Mesendoderm (in vitro differentiated cells): ENCODE measurements around the gene RERE.

Experiments
- DNase-seq: peaks from one replicate; pipeline ENCODE4 v3.0.0; 2013
- H2AK5ac ChIP-seq: 2 replicates; pipeline ENCODE4 v1.6.1; 2013; ENCODE audit warnings: low read length, inconsistent platforms
- H2BK120ac ChIP-seq: 2 replicates; pipeline ENCODE4 v1.6.1; 2013; ENCODE audit warnings: low read depth, mild to moderate bottlenecking, low read length, moderate library complexity, mixed read lengths
- H2BK15ac ChIP-seq: replicated peaks from 2 replicates; pipeline ENCODE4 v1.6.1; 2013; ENCODE audit warnings: low read depth, mild to moderate bottlenecking, moderate library complexity
- H2BK5ac ChIP-seq: 2 replicates; pipeline ENCODE4 v1.6.1; 2013; ENCODE audit warnings: low read length, inconsistent platforms
- H3K18ac ChIP-seq: 2 replicates; pipeline ENCODE4 v1.6.1; 2013; ENCODE audit warnings: mild to moderate bottlenecking, low read length, mixed read lengths
- H3K23ac ChIP-seq: one replicate; pipeline ENCODE4 v1.6.1; 2013; ENCODE audit warnings: low read length
- H3K27ac ChIP-seq: 2 replicates; pipeline ENCODE4 v1.5.1; 2013; ENCODE audit warnings: low read depth, mild to moderate bottlenecking, inconsistent platforms, low read length, moderate library complexity
- H3K27me3 ChIP-seq: 2 replicates; pipeline ENCODE4 v1.6.1; 2013; ENCODE audit warnings: low read length, control low read depth, mild to moderate bottlenecking, inconsistent platforms; ENCODE audit not compliant: insufficient read depth, poor library complexity
- H3K36me3 ChIP-seq: 2 replicates; pipeline ENCODE4 v1.6.1; 2013; ENCODE audit warnings: low read length, inconsistent platforms; ENCODE audit not compliant: control insufficient read depth, insufficient read depth
- H3K4ac ChIP-seq: one replicate; pipeline ENCODE4 v1.6.1; 2013; ENCODE audit warnings: low read depth, mild to moderate bottlenecking, low read length, moderate library complexity
- H3K4me1 ChIP-seq: 2 replicates; pipeline ENCODE4 v1.6.1; 2013; ENCODE audit warnings: low read depth, low read length, inconsistent platforms; ENCODE audit not compliant: control insufficient read depth
- H3K4me2 ChIP-seq: 2 replicates; pipeline ENCODE4 v1.6.1; 2013; ENCODE audit warnings: low read length
- H3K4me3 ChIP-seq: 2 replicates; pipeline ENCODE4 v1.5.1; 2013; ENCODE audit warnings: mild to moderate bottlenecking, low read length
- H3K56ac ChIP-seq: one replicate; pipeline ENCODE4 v1.6.1; 2013; ENCODE audit warnings: low read length
- H3K79me1 ChIP-seq: 2 replicates; pipeline ENCODE4 v1.6.1; 2013; ENCODE audit warnings: low read length, inconsistent platforms
- H3K79me2 ChIP-seq: 2 replicates; pipeline ENCODE4 v1.6.1; 2013; ENCODE audit warnings: mild to moderate bottlenecking, low read length; ENCODE audit not compliant: control insufficient read depth, insufficient read depth
- H3K9ac ChIP-seq: 2 replicates; pipeline ENCODE4 v1.6.1; 2013; ENCODE audit warnings: low read length, inconsistent platforms
- H4K5ac ChIP-seq: one replicate; pipeline ENCODE4 v1.6.1; 2013; ENCODE audit warnings: low read length
- H4K8ac ChIP-seq: one replicate; pipeline ENCODE4 v1.6.1; 2013; ENCODE audit warnings: low read depth, mild to moderate bottlenecking, control low read depth, low read length, moderate library complexity
- WGBS: extraction: QIAGEN DNeasy Blood & Tissue Kit; methylation state at CpG from one replicate; pipeline ENCODE4 v1.1.7; 2013; ENCODE audit warnings: low lambda C conversion rate, missing lambda C conversion rate; ENCODE audit not compliant: insufficient coverage; ENCODE audit errors: extremely low coverage; 5-methylcytosine and 5-hydroxymethylcytosine counted together

The RERE gene

GRCh38 chr1:8560035-8560434 lies 257.4 kb downstream of the RERE start:
- peaks cover 6% of the 10 kb centered on the region for H3K4me1 ChIP-seq
- no peak overlapping the region for H3K4me2 ChIP-seq
- H3K56ac ChIP-seq: no peak overlapping the region
- H2BK15ac ChIP-seq: no peak overlapping the region
- H3K79me1 ChIP-seq: peaks cover 5% of the 10 kb centered on the region
- H3K9ac ChIP-seq: no peak overlapping the region
- no peak overlapping the region for H3K23ac ChIP-seq
- H3K18ac ChIP-seq: no peak overlapping the region
- H3K27ac ChIP-seq: no peak overlapping the region
- no peaks in the 10 kb centered on the region for H3K27me3 ChIP-seq
- no peak overlapping the region for H2BK120ac ChIP-seq
- no peak for DNase-seq
- H4K8ac ChIP-seq: no peak overlapping the region
- no peak overlapping the region for H4K5ac ChIP-seq
- WGBS: no CpG with 5 or more reads among the region's 4 CpGs
- H3K79me2 ChIP-seq: peaks cover 9% of the 10 kb centered on the region
- no peak overlapping the region for H3K4ac ChIP-seq
- H2AK5ac ChIP-seq: no peak overlapping the region
- H3K4me3 ChIP-seq: no peak overlapping the region
- no peak overlapping the region for H2BK5ac ChIP-seq
- H3K36me3 ChIP-seq: no peaks in the 10 kb centered on the region

- Histone ChIP-seq H3K4me1 (peaks cover 2% of the 10 kb centered on the region), H4K8ac (no peak overlapping the region), H3K4me3 (no peak overlapping the region), H2BK15ac (no peak overlapping the region), H3K4ac (no peak overlapping the region), H4K5ac (no peak overlapping the region), H3K36me3 (peaks cover 1% of the 10 kb centered on the region), H2BK120ac (no peak overlapping the region), H2AK5ac (no peak overlapping the region), H3K79me2 (peaks cover 15% of the 10 kb centered on the region), H3K79me1 (peaks cover 12% of the 10 kb centered on the region), H3K4me2 (no peak overlapping the region), H3K56ac (no peak overlapping the region), H3K27ac (no peak overlapping the region), H3K27me3 (no peaks in the 10 kb centered on the region), H3K9ac (no peak overlapping the region), H3K18ac (no peak overlapping the region), H2BK5ac (no peak overlapping the region), H3K23ac (no peak overlapping the region)
- DNase-seq: no peak
Observed at GRCh38 chr1:8555582-8555981, 261.9 kb downstream of the RERE start.

GRCh38 chr1:8554956-8555534 lies 262.4 kb downstream of the RERE start:
- Histone ChIP-seq H3K23ac (no peak overlapping the region), H3K4me2 (no peak overlapping the region), H3K4me3 (no peak overlapping the region), H3K56ac (no peak overlapping the region), H3K18ac (no peak overlapping the region), H2AK5ac (no peak overlapping the region), H3K36me3 (peaks cover 1% of the 10 kb centered on the region), H3K9ac (no peak overlapping the region), H2BK120ac (no peak overlapping the region), H3K4me1 (peaks cover 2% of the 10 kb centered on the region), H2BK5ac (no peak overlapping the region), H4K5ac (no peak overlapping the region), H4K8ac (no peak overlapping the region), H2BK15ac (no peak overlapping the region), H3K27ac (no peak overlapping the region), H3K79me1 (peaks cover 11% of the 10 kb centered on the region), H3K79me2 (peaks cover 11% of the 10 kb centered on the region), H3K4ac (no peak overlapping the region), H3K27me3 (no peaks in the 10 kb centered on the region)
- no CpG with 5 or more reads among the region's 2 CpGs for WGBS
- no peak for DNase-seq

- Histone ChIP-seq H3K9ac (peak overlapping the region; percentile 5), H2AK5ac (no peak overlapping the region), H4K8ac (no peak overlapping the region), H3K79me1 (peaks cover 7% of the 10 kb centered on the region), H2BK5ac (peak overlapping the region; percentile 2), H3K79me2 (peaks cover 7% of the 10 kb centered on the region), H3K23ac (no peak overlapping the region), H3K56ac (peak overlapping the region; percentile 54), H4K5ac (no peak overlapping the region), H3K4me3 (no peak overlapping the region), H3K4me1 (peaks cover 2% of the 10 kb centered on the region), H2BK120ac (no peak overlapping the region), H3K27me3 (no peaks in the 10 kb centered on the region), H3K36me3 (peaks cover 1% of the 10 kb centered on the region), H3K4ac (no peak overlapping the region), H3K18ac (no peak overlapping the region), H3K27ac (no peak overlapping the region), H3K4me2 (no peak overlapping the region), H2BK15ac (no peak overlapping the region)
- no peak for DNase-seq
- WGBS: no CpG with 5 or more reads among the region's 21 CpGs
Observed at GRCh38 chr1:8552820-8553397, 264.5 kb downstream of the RERE start.

- no CpG with 5 or more reads among the region's 6 CpGs for WGBS
- Histone ChIP-seq H3K18ac (no peak overlapping the region), H3K79me1 (peaks cover 7% of the 10 kb centered on the region), H2BK15ac (no peak overlapping the region), H2AK5ac (no peak overlapping the region), H3K4me2 (no peak overlapping the region), H2BK5ac (no peak overlapping the region), H3K27me3 (no peaks in the 10 kb centered on the region), H3K36me3 (peaks cover 1% of the 10 kb centered on the region), H2BK120ac (no peak overlapping the region), H3K4me3 (no peak overlapping the region), H3K4ac (no peak overlapping the region), H4K8ac (no peak overlapping the region), H3K79me2 (peaks cover 7% of the 10 kb centered on the region), H4K5ac (no peak overlapping the region), H3K23ac (no peak overlapping the region), H3K27ac (no peak overlapping the region), H3K4me1 (peaks cover 2% of the 10 kb centered on the region), H3K56ac (no peak overlapping the region), H3K9ac (no peak overlapping the region)
- no peak for DNase-seq
Observed at GRCh38 chr1:8551613-8552489, 265.6 kb downstream of the RERE start.
